ENCODE data around the gene RAB4A. TPM values are rescaled to one million over a fixed set of nuclear protein-coding genes. Genes with fewer than 3 reads are reported as not detected.

RAB4A gene
- total and polyA plus RNA-seq, 2 of the 4 experiments (the other 2 are of a cell fraction) = 25.6 to 26.2 TPM

GRCh38 chr1:229273507-229274232 lies 2.8 kb downstream of the RAB4A start (continued):
- TF ChIP-seq NFE2L2 (IDR thresholded peaks at IDR 0.05; ENCODE audit: low read depth, low read length) (no peak), FOS (IDR thresholded peaks at IDR 0.05; ENCODE audit: low read depth, low read length) (no peak)

DNA sequence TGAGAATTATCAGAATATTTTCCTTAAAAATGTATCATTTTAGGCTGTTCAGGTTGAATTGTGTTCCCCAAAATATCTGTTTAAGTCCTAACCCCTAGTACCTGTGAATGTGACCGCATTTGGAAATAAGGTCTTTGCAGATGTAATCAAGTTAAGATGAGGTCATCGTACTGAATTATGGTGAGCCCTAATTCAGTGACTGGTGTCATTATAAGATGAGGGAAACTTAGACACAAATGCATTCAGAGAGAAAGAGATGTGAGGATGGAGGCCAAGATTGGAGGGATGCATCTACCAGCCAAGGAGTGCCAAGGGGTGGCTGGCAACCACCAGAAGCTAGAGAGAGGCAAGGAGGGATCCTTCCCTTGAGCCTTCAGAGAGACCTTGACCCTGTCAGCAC lies 4.1 kb downstream of the RAB4A start:
- Histone ChIP-seq H3K4me1 (ENCODE audit: control insufficient read depth, insufficient read depth, low read length) (peaks cover 17% of the 10 kb centered on the region), H3K14ac (replicated peaks; ENCODE audit: low read depth, low read length) (no peak overlapping the region), H4K5ac (ENCODE audit: low read depth, low read length) (no peak overlapping the region), H3K18ac (ENCODE audit: low read depth, low read length) (no peak overlapping the region), H2BK15ac (ENCODE audit: low read depth, low read length) (no peak overlapping the region), H2BK120ac (ENCODE audit: low read depth, low read length) (no peak overlapping the region), H2AFZ (replicated peaks; ENCODE audit: low read length, poor library complexity) (no peak overlapping the region), H3K27me3 (ENCODE audit: control insufficient read depth, insufficient read depth, low read length) (no peaks in the 10 kb centered on the region), H3K79me1 (ENCODE audit: low read depth in 1 of 2, low read length in 2 of 2) (peaks cover 41 to 74% of the 10 kb centered on the region in 2 experiments), H3K36me3 (ENCODE audit: control insufficient read depth, insufficient read depth, low read length) (0 out of 2 replicates have a peak, but pooled peaks cover 2% of the 10 kb centered on the region), H2BK20ac (ENCODE audit: low read depth, low read length) (no peak overlapping the region), H3K56ac (ENCODE audit: extremely low read depth, insufficient read depth, low read length) (no peak overlapping the region), H3K27ac (ENCODE audit: insufficient read depth, low read length) (no peak overlapping the region), H3K4me2 (ENCODE audit: low read depth, low read length) (no peak overlapping the region), H3K9me3 (ENCODE audit: control insufficient read depth, insufficient read depth, low read length) (0 out of 2 replicates have a peak, but pooled peaks cover 2% of the 10 kb centered on the region), H3K4ac (ENCODE audit: low read depth, low read length) (no peak overlapping the region), H3K4me3 (ENCODE audit: insufficient read depth, low read depth, low read length) (no peak overlapping the region), H4K91ac (ENCODE audit: insufficient read depth, low read depth, low read length) (no peak overlapping the region), H2BK5ac (ENCODE audit: low read depth, low read length, poor library complexity, severe bottlenecking) (no peak overlapping the region), H2AK5ac (ENCODE audit: low read depth, low read length) (no peak overlapping the region), H4K20me1 (ENCODE audit: insufficient read depth, low read length) (peaks cover 40% of the 10 kb centered on the region), H3K23ac (ENCODE audit: low read depth, low read length) (peak overlapping the region; percentile 45; the same call in 1 of the 2 replicates), H3K9me1 (ENCODE audit: insufficient read depth, low read length) (peaks cover 17% of the 10 kb centered on the region), H3K9ac (ENCODE audit: low read depth, low read length) (no peak overlapping the region), H4K8ac (ENCODE audit: low read depth in 2 of 2, low read length in 2 of 2) (no peak overlapping the region), H2AK9ac (replicated peaks; ENCODE audit: low read depth, low read length, poor library complexity) (no peak overlapping the region)
- ChIA-PET CTCF (interaction anchor here (0.6 kb wide), 1 partner anchor 216 kb away, joined by 3 read pairs; no protein-coding TSS in a partner anchor), POLR2A (ENCODE audit: unreplicated experiment) (no interaction called here)
- no peak for ATAC-seq (ENCODE audit: low read depth)
- intact Hi-C loops (cut with micrococcal nuclease) (no loop called here), in situ Hi-C loops (cut with MboI; ENCODE audit: low sequenced_read_pairs) (no loop called here), dilution Hi-C loops (cut with HindIII; ENCODE audit: low sequenced_read_pairs, unreplicated experiment) (no loop called here)
- no peak for DNase-seq
- 100% methylated on average over 1 of the region's 2 CpGs; no CpG with 5 or more reads in 1 of the 2 experiments for WGBS, 2 experiments (ENCODE audit: extremely low coverage in 2 of 2, insufficient read length in 1 of 2)
- TF ChIP-seq MAFK (IDR thresholded peaks at IDR 0.05; ENCODE audit: low read depth, low read length) (no peak), MAZ (IDR thresholded peaks at IDR 0.05; ENCODE audit: borderline replicate concordance, low read depth, low read length) (no peak), BHLHE40 (IDR thresholded peaks at IDR 0.05; ENCODE audit: low read depth, low read length) (no peak), CHD1 (IDR thresholded peaks at IDR 0.05; ENCODE audit: low read depth, low read length) (no peak), NFE2L2 (IDR thresholded peaks at IDR 0.05; ENCODE audit: low read depth, low read length) (no peak), FOS (IDR thresholded peaks at IDR 0.05; ENCODE audit: low read depth, low read length) (no peak), CEBPB (IDR thresholded peaks at IDR 0.05; ENCODE audit: low read depth, low read length) (no peak), USF2 (IDR thresholded peaks at IDR 0.05; ENCODE audit: low read depth, low read length) (no peak)
- no TSS peak for BruUV-seq (replicated peaks)

All from IMR-90 (cell line).